ENCODE results near the gene KIR3DL1. TPM values are rescaled to one million over a fixed set of nuclear protein-coding genes. Genes with fewer than 3 reads are reported as not detected.

Gene KIR3DL1
- total RNA-seq, 1 donor: not detected

Small RNA genes within 50 kb of the gene (small RNA-seq; reads per million reads assigned to genes)
- gene KIR3DP1 (not detected), gene RNU6-222P (0.68 reads per million, percentile 7 among the genes with 10 or more reads in this experiment)

Other genes with a start within 250 kb of the KIR3DL1 start
- gene LILRA2, start 242.7 kb upstream of the KIR3DL1 start, total RNA-seq: 12.9 TPM
- gene LILRA1, start 222.8 kb upstream of the KIR3DL1 start, total RNA-seq: 2.7 TPM
- gene LILRB1, start 186.0 kb upstream of the KIR3DL1 start, total RNA-seq: 1.1 TPM
- gene LILRB4, start 153.5 kb upstream of the KIR3DL1 start, total RNA-seq: 0.81 TPM
- not detected for gene KIR3DL3, start 92.0 kb upstream of the KIR3DL1 start, total RNA-seq
- gene KIR2DL3, start 78.0 kb upstream of the KIR3DL1 start, total RNA-seq: under 0.01 TPM
- not detected for gene KIR2DL1, start 46.7 kb upstream of the KIR3DL1 start, total RNA-seq
- under 0.01 TPM for gene KIR2DL4, start 12.9 kb upstream of the KIR3DL1 start, total RNA-seq
- gene KIR2DS4, start 16.2 kb downstream of the KIR3DL1 start, total RNA-seq: not detected
- gene KIR3DL2, start 34.0 kb downstream of the KIR3DL1 start, total RNA-seq: under 0.01 TPM
- gene FCAR, start 57.8 kb downstream of the KIR3DL1 start, total RNA-seq: 1.3 TPM
- 11.3 TPM for gene NCR1, start 89.7 kb downstream of the KIR3DL1 start, total RNA-seq
- gene NLRP7, start 131.1 kb downstream of the KIR3DL1 start, total RNA-seq: not detected
- gene NLRP2, start 149.9 kb downstream of the KIR3DL1 start, total RNA-seq: 4.0 TPM
- 0.54 TPM for gene GP6, start 221.8 kb downstream of the KIR3DL1 start, total RNA-seq
- gene RDH13, start 246.7 kb downstream of the KIR3DL1 start, total RNA-seq: 21.8 TPM